Stimulated activated CD8-positive, alpha-beta memory T cell treated with anti-CD3 and anti-CD28 coated beads, Interleukin-7, amount 100 ng/mL, for 48 hours (primary cell): ENCODE measurements around the gene GRIK3.

Experiments
- DNase-seq, 2 donors: peaks; one replicate each; pipeline ENCODE4 v3.0.0-alpha.2; 2020; ENCODE audit warnings: low read depth in 1 of 2; ENCODE audit errors: extremely low read depth in 1 of 2

GRIK3 gene

GRCh38 chr1:36881541-36881940, 152.8 kb downstream of the GRIK3 start:
- no peak for DNase-seq

GRCh38 chr1:36881068-36881405, 153.3 kb downstream of the GRIK3 start:
- no peak for DNase-seq

- DNase-seq = no peak
These were observed 153.9 kb downstream of the GRIK3 start for GRCh38 chr1:36880155-36881067.

- DNase-seq = no peak
These were observed 154.7 kb downstream of the GRIK3 start for GRCh38 chr1:36879613-36880012.

- DNase-seq = no peak
These were observed 157.3 kb downstream of the GRIK3 start for GRCh38 chr1:36876990-36877389.

- no peak for DNase-seq
These were observed 159.8 kb downstream of the GRIK3 start for GRCh38 chr1:36874271-36875060.

- no peak for DNase-seq
These were observed 161.5 kb downstream of the GRIK3 start for GRCh38 chr1:36872858-36873257.

GRCh38 chr1:36872126-36872754, 162.1 kb downstream of the GRIK3 start:
- DNase-seq = no peak

GRCh38 chr1:36871146-36871971, 163.0 kb downstream of the GRIK3 start:
- no peak for DNase-seq

GRCh38 chr1:36869826-36870225, 164.5 kb downstream of the GRIK3 start:
- DNase-seq = no peak

- no peak for DNase-seq
These were observed 165.3 kb downstream of the GRIK3 start for GRCh38 chr1:36869054-36869453.

- no peak for DNase-seq
These were observed 166.7 kb downstream of the GRIK3 start for GRCh38 chr1:36867575-36867974.

GRCh38 chr1:36866169-36866814, 168.0 kb downstream of the GRIK3 start:
- no peak for DNase-seq

GRCh38 chr1:36865602-36865900, 168.8 kb downstream of the GRIK3 start:
- no peak for DNase-seq

GRCh38 chr1:36864823-36865601, 169.3 kb downstream of the GRIK3 start:
- no peak for DNase-seq

GRCh38 chr1:36864182-36864822, 170.0 kb downstream of the GRIK3 start:
- DNase-seq = no peak

GRCh38 chr1:36863500-36863899, 170.8 kb downstream of the GRIK3 start:
- DNase-seq = no peak

GRCh38 chr1:36863061-36863460, 171.3 kb downstream of the GRIK3 start:
- no peak for DNase-seq

- no peak for DNase-seq
These were observed 172.9 kb downstream of the GRIK3 start for GRCh38 chr1:36861375-36861774.
